ENCODE data around the gene FGF14. TPM values are rescaled to one million over a fixed set of nuclear protein-coding genes. Genes with fewer than 3 reads are reported as not detected.

Gene FGF14
- total and polyA plus RNA-seq, 2 donors = 0.20 to 4.5 TPM

DNA sequence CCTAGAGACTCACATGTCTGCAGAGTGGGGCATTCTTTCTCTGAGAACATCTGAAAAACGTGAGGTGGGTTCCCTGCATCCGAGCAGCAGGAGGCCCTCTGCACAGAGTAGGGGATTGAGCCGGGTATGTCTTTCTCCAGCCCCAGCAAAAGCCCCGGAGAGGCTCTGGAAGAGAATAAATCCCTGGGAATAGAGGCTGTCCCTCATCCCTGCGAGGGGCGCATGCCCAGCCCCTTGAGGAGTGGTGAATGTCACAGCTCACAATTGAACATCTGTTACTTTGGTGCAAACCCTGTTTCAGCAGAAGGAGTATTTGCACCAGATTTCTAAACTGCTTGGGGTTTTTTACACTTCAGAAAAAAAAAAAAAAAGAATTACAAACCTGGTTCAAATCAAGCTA lies 164.6 kb downstream of the FGF14 start:
- 48% methylated on average over 6 of the region's 6 CpGs for WGBS
- DNase-seq (ENCODE audit: extremely low spot score) = no peak
- Histone ChIP-seq H3K36me3 (ENCODE audit: insufficient read depth) (no peaks in the 10 kb centered on the region), H3K4me3 (ENCODE audit: low read depth, low read length) (no peak overlapping the region), H3K4me1 (ENCODE audit: insufficient read depth) (no peaks in the 10 kb centered on the region), H3K27ac (ENCODE audit: low read depth) (no peak overlapping the region)

DNA sequence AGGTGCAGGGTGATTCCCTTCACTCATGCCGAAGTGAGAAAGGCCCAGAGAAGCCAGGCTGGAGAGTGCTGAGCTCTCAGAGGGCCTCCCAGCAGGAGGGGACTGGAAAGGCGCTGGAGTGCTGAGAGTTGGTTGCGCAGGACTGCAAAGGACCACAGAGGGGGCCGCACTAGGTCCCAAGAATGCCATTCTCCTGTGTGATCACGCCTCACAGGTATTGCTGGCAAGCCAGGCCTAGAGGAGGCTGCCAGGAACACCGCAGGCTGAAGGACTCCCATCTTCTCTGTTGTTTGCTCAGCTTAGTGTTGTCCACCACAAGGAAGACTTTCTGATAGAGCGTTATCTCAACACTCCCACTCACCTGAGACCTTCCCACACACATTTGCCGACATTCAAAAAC lies 165.0 kb downstream of the FGF14 start:
- no peaks in the 10 kb centered on the region for H3K36me3 ChIP-seq (ENCODE audit: insufficient read depth)
- no peak for DNase-seq (ENCODE audit: extremely low spot score)
- H3K27ac ChIP-seq (ENCODE audit: low read depth) = no peak overlapping the region
- WGBS = 86% methylated on average over 8 of the region's 8 CpGs
- no peaks in the 10 kb centered on the region for H3K4me1 ChIP-seq (ENCODE audit: insufficient read depth)
- H3K4me3 ChIP-seq (ENCODE audit: low read depth, low read length) = no peak overlapping the region

DNA sequence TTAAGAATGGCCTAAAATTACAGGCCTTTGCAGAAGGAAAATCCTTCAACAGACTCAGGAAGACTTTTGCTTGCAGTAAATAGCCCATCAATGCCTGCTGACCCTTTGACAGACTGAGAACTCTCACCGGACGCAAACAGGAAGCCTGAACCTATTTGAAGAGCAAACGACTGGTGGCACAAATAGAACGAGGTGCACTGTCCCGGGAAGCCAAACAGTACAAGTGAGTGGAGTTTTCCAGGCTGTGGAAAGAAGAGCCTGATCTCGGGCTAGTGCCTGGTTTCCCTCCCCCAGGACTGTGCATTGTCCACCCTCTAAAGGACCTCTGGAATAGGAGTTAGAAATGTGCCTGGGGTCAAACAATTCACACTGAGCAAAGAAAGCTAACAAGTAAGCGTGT lies 165.5 kb downstream of the FGF14 start:
- Histone ChIP-seq H3K4me1 (ENCODE audit: insufficient read depth) (no peaks in the 10 kb centered on the region), H3K4me3 (ENCODE audit: low read depth, low read length) (no peak overlapping the region), H3K27ac (ENCODE audit: low read depth) (no peak overlapping the region), H3K36me3 (ENCODE audit: insufficient read depth) (no peaks in the 10 kb centered on the region)
- 62% methylated on average over 7 of the region's 7 CpGs for WGBS
- DNase-seq (ENCODE audit: extremely low spot score) = no peak

DNA sequence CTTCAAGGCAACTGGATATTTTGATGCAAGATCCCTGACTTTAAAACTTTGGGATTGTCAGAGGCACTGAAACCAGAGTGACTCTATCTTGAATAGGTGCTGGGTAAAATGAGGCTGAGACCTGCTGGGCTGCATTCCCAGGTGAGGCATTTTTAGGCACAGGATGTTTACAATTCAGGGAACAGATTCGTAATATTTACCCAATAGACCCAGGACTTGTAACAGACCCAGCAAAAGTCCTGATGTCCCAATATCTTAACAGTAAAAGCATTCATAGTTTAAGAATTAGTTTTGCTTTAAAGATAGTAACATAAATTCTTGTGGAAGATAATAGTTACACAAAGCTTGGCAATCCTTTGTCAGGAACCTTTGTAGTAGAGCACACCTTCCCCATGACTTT lies 166.2 kb downstream of the FGF14 start:
- Histone ChIP-seq H3K36me3 (ENCODE audit: insufficient read depth) (no peaks in the 10 kb centered on the region), H3K27ac (ENCODE audit: low read depth) (no peak overlapping the region), H3K4me1 (ENCODE audit: insufficient read depth) (no peaks in the 10 kb centered on the region), H3K4me3 (ENCODE audit: low read depth, low read length) (no peak overlapping the region)
- 60% methylated on average over 1 of the region's 1 CpG for WGBS
- no peak for DNase-seq (ENCODE audit: extremely low spot score)

DNA sequence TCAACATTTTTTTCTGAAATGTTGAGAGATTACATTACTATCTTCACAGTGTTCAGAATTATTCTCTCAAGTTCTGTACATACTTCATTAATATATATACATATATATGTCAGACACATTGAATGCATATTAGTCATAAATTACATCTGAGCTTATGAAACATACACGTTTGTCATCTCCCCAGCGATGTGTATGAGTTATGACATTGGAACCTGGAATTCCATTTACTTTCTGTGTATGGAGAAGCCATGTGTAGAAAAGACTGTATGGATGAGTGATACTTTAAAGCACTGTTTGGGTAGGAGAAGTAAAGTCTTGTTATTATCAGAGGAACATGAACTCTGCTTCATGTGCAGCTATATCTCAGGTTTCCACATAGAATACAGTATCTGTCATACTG lies 167.2 kb downstream of the FGF14 start:
- no peaks in the 10 kb centered on the region for H3K4me1 ChIP-seq (ENCODE audit: insufficient read depth)

DNA sequence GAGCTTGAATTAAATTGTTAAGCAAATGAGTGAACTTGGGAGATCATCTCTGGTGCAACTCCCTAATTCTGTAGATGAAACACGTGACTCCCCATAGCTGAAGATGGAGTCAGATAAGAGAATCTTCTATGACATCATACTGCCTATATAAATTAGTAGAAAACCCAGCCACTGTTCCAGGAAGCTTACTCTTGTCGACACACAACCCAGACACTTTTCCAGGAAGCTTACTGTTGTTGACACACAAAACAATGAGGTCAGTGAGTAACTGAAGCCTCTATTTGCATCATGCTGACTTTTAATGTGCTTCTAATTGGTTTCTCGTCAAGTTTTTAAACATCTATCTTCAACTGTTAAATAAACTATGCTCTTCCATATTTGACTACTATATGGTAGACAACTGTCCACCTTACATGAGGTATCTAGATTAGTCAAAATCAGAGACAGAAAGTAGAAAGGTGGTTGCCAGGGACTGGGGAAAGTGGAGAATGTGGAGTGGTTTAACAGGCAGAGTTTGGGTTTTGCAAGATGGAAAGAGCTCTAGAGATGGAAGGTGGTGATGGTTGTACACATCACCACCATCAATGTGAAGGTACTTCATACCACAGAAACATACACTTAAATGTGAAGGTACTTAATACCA lies 168.2 kb downstream of the FGF14 start:
- H3K36me3 ChIP-seq (ENCODE audit: insufficient read depth) = no peaks in the 10 kb centered on the region
- no peak overlapping the region for H3K4me3 ChIP-seq (ENCODE audit: low read depth, low read length)
- no peak overlapping the region for H3K27ac ChIP-seq (ENCODE audit: low read depth)
- H3K4me1 ChIP-seq (ENCODE audit: insufficient read depth) = no peaks in the 10 kb centered on the region
- no peak for DNase-seq (ENCODE audit: extremely low spot score)
- 64% methylated on average over 3 of the region's 3 CpGs for WGBS

More for the DNA sequence above, 167.2 kb downstream of the FGF14 start:
- H3K4me3 ChIP-seq (ENCODE audit: low read depth, low read length) = no peak overlapping the region
- H3K27ac ChIP-seq (ENCODE audit: low read depth) = no peak overlapping the region
- no peak for DNase-seq (ENCODE audit: extremely low spot score)
- 81% methylated on average over 2 of the region's 2 CpGs for WGBS
- H3K36me3 ChIP-seq (ENCODE audit: insufficient read depth) = no peaks in the 10 kb centered on the region

DNA sequence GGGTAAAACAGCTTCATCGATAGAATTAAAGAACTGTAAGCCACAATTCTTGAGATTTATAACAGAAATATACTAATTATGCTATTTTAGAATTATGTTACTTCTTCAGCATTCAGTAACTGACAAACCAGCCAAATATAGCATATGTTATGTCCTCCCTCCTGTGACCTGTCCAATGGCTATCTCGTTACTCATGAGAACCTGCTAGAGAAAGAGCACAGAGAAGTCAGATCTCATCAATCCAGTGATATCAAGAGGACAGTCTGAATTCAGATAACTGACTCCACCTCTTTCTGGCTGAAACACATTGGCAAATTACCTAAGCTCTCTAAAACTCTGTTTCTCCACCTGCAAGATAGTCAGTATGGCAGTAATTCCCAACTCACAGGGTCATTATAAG lies 170.4 kb downstream of the FGF14 start:
- 47% methylated on average over 2 of the region's 2 CpGs for WGBS
- H3K4me3 ChIP-seq (ENCODE audit: low read depth, low read length) = no peak overlapping the region
- no peaks in the 10 kb centered on the region for H3K4me1 ChIP-seq (ENCODE audit: insufficient read depth)
- H3K27ac ChIP-seq (ENCODE audit: low read depth) = no peak overlapping the region
- no peak for DNase-seq (ENCODE audit: extremely low spot score)
- H3K36me3 ChIP-seq (ENCODE audit: insufficient read depth) = no peaks in the 10 kb centered on the region

DNA sequence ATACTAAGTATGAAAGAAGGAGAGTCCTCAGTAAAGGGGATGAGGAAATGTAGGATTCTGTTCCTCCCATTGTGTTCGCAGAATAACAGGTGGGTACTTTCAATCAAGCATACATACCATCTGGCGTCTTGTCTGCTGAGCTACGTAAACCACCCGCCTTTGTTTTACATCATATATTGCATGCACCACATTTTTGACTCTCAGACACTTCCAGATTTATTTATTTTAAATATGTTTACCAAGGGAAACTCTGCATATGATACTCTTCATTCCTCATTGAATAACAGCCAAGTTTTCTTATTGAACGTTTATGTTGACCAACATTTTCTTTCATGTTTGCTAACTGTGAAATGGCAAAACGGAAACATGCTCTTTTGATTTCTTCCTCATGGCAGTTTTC lies 174.1 kb downstream of the FGF14 start:
- Histone ChIP-seq H3K4me3 (ENCODE audit: low read depth, low read length) (no peak overlapping the region), H3K36me3 (ENCODE audit: insufficient read depth) (no peaks in the 10 kb centered on the region), H3K4me1 (ENCODE audit: insufficient read depth) (no peaks in the 10 kb centered on the region), H3K27ac (ENCODE audit: low read depth) (no peak overlapping the region)
- DNase-seq (ENCODE audit: extremely low spot score) = no peak
- WGBS = 49% methylated on average over 6 of the region's 6 CpGs

DNA sequence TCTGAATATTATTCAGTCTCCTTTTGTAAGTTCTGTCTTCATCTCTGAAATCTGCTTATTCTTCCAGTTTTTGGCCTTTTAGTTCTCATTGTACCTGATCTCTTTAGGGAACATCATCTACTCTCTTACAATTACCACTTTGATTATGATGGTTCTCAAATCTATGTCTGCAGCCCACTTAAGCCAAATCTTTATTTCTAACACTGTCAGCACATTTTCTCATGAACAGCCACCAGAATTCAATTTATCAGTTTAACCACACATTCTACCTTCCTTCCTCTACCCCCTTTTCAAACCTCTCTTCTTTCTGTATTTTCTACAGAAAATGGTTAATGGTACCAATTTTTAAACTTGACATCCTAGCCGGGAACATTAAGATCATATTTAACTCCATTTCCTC lies 175.3 kb downstream of the FGF14 start:
- 93% methylated on average over 1 of the region's 1 CpG for WGBS
- Histone ChIP-seq H3K4me1 (ENCODE audit: insufficient read depth) (no peaks in the 10 kb centered on the region), H3K36me3 (ENCODE audit: insufficient read depth) (no peaks in the 10 kb centered on the region), H3K4me3 (ENCODE audit: low read depth, low read length) (no peak overlapping the region), H3K27ac (ENCODE audit: low read depth) (no peak overlapping the region)
- DNase-seq (ENCODE audit: extremely low spot score) = no peak

DNA sequence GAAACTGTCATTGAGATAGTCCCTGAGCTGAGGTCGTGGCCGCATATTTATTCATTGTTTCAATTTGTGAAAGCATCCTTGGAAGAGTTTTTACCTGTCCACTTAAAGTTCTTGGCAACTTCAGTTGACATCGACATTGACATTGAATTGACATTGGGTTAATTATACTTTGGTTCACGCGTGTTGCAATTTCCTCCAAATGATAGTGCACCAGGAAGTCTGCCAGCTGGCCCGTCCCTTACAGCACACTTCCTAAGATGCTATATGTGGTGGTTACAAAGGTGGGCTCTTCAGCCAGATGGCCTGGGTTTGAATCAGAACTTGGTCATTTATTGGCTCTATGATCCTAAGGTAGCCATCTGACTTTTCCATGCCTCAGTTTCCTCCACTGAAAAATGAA lies 176.0 kb downstream of the FGF14 start:
- Histone ChIP-seq H3K36me3 (ENCODE audit: insufficient read depth) (no peaks in the 10 kb centered on the region), H3K4me1 (ENCODE audit: insufficient read depth) (no peaks in the 10 kb centered on the region), H3K4me3 (ENCODE audit: low read depth, low read length) (no peak overlapping the region), H3K27ac (ENCODE audit: low read depth) (no peak overlapping the region)
- DNase-seq (ENCODE audit: extremely low spot score) = no peak
- WGBS = 70% methylated on average over 6 of the region's 6 CpGs

DNA sequence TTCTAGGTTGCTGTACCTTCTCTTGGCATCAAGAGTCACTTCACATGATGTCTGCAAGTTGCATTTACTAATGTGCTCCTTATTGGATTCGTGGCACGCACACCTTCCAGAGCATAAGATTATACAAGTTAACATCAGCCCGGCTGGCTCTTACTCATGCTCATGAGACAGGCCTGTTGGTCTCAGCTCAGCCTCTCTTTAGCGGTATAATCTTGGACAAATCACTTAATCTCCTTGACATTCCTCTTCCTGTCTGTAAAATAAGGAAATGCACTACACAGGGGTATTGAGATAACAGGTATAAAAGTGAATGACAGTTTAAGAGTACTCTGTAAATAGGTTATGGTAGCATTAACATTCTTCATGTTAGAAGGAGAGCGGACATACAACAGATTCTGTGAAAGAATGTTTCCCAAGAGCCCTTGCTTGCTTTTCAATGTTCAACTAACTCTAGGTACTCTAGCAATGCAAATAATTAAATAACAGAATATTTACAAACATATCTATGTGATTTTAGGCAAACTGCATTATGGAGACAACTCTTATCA lies 181.1 kb downstream of the FGF14 start:
- H3K27ac ChIP-seq (ENCODE audit: low read depth) = no peak overlapping the region
- H3K4me1 ChIP-seq (ENCODE audit: insufficient read depth) = no peaks in the 10 kb centered on the region
- 17% methylated on average over 5 of the region's 5 CpGs for WGBS
- no peak for DNase-seq (ENCODE audit: extremely low spot score)
- H3K36me3 ChIP-seq (ENCODE audit: insufficient read depth) = no peaks in the 10 kb centered on the region
- H3K4me3 ChIP-seq (ENCODE audit: low read depth, low read length) = no peak overlapping the region

DNA sequence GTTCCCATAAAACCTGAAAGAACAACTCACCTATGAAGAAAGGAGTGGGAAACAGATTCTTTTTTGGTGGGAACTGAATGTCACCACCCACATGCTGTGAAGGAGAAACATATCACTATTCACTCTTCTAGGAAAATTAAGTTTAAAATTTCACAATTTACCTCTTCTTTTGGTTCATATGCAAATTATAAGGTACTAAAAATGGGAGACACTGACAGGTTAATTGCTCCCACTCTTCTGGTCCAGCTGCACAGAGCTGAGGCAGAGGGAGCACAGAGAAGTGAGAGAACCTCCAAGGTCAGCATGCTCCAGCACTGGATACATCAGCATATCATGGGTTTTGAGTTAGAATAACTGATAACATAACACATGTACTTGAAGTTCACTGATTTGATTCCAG lies 186.9 kb downstream of the FGF14 start:
- Histone ChIP-seq H3K36me3 (ENCODE audit: insufficient read depth) (no peaks in the 10 kb centered on the region), H3K27ac (ENCODE audit: low read depth) (no peak overlapping the region), H3K4me1 (ENCODE audit: insufficient read depth) (no peaks in the 10 kb centered on the region), H3K4me3 (ENCODE audit: low read depth, low read length) (no peak overlapping the region)
- no peak for DNase-seq (ENCODE audit: extremely low spot score)

DNA sequence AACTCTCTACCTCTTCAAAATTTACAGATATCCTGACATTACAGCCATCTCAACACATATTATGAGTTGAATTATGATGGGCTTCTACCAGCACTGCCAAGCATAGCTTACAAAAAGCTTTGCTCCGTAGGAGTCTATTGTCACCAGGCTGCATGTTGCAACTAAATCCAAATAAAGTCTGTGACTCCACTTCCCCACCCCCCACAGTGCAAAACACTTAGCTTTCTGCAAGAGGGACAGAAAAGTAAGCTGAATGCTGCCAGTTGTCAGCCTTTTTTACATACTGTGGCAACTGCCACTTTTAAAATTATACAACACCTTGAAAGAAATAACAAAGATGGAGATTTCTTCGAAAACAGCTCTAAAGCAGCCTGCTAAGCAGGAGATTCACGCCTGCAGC lies 189.1 kb downstream of the FGF14 start:
- Histone ChIP-seq H3K4me1 (ENCODE audit: insufficient read depth) (no peaks in the 10 kb centered on the region), H3K36me3 (ENCODE audit: insufficient read depth) (no peaks in the 10 kb centered on the region), H3K4me3 (ENCODE audit: low read depth, low read length) (no peak overlapping the region), H3K27ac (ENCODE audit: low read depth) (no peak overlapping the region)
- 48% methylated on average over 3 of the region's 3 CpGs for WGBS
- DNase-seq (ENCODE audit: extremely low spot score) = no peak

DNA sequence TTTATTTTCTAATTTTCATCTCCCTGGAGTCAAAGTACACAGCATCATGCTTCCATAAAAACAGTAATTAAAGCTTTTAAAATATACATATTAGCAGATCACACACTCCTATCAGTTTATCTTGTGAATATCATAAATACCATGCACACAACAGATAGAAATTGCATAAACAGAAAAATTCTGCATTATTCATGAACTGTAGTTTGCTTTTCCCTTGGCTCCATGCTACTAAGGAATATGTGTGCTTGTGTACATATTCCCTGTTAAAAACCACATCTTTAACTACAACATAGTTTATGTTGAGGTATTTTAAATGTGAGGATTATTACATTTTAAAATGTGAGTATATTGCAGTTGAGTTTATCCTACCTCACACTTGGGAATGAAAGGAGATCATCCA lies 193.5 kb downstream of the FGF14 start:
- Histone ChIP-seq H3K4me3 (ENCODE audit: low read depth, low read length) (no peak overlapping the region), H3K27ac (ENCODE audit: low read depth) (no peak overlapping the region), H3K36me3 (ENCODE audit: insufficient read depth) (no peaks in the 10 kb centered on the region), H3K4me1 (ENCODE audit: insufficient read depth) (no peaks in the 10 kb centered on the region)
- no peak for DNase-seq (ENCODE audit: extremely low spot score)

Data from urinary bladder (tissue), 4 donors.